Hypothalamus (tissue), 51 donors: ENCODE measurements around the gene BGN.

Experiments used
- DNase-seq, 51 donors: peaks; one replicate each; lab custom pipeline; 2025; lab: John Stamatoyannopoulos, UW

The BGN gene

GRCh38 chrX:153481043-153481442 lies 13.7 kb upstream of the BGN start:
- DNase-seq: no peak

DNA sequence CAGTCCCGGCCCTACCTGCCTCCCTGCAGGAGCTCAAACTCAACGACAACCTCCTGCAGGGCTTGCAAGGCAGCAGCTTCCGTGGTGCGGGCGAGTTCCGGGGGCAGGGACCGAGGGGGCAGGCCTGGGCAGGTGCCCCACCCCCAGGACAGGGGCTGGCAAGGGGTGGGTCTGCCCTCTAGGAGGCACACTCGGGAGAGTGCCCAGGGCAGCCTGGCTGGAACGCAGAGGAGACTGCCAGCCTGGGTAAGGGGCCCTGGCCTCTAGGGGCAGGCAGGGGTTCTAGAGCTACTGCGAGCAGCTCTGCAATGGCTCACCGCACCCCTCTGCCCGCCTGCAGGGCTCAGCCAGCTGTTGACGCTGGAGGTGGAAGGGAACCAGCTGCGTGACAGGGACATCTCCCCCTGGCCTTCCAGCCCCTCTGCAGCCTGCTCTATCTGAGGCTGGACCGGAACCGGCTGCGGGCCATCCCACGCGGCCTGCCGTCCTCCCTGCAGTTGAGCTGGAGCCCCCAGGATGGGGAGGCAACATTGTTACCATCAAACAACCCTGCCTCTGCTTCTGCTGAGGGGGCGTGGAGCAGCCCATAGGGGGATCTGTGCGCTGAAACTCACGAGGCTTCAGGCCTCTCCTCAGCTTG lies 12.3 kb upstream of the BGN start:
- DNase-seq: no peak

GRCh38 chrX:153485396-153486080 lies 9.2 kb upstream of the BGN start:
- no peak for DNase-seq

- DNase-seq: no peak
These were observed 8.6 kb upstream of the BGN start for GRCh38 chrX:153486171-153486570.

DNA sequence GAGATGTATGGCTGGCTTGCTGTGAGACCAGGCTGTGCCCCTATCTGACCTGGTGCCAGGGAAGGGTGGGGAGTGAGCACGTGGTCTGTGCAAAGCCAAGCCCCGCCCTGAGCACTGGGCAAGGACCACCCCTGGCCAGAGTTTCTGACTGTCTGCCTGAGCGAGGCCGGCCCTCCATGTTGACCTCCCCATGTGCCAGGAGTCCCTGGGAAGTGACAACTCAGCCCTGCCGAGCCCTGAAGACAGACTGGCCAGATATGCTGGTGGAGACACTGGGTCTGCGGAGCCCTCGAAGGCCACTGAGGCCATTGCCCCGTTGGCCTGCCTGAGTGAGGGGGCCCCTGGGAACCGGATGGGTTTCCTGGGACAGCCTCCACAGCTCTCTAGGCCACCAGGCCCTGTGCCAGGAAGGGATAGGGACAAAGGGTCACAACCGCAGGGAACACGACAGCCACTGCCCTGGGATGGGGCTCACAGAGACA lies 7.1 kb upstream of the BGN start:
- DNase-seq: no peak

- no peak for DNase-seq
These were observed 6.4 kb upstream of the BGN start for GRCh38 chrX:153488231-153488914.

DNA sequence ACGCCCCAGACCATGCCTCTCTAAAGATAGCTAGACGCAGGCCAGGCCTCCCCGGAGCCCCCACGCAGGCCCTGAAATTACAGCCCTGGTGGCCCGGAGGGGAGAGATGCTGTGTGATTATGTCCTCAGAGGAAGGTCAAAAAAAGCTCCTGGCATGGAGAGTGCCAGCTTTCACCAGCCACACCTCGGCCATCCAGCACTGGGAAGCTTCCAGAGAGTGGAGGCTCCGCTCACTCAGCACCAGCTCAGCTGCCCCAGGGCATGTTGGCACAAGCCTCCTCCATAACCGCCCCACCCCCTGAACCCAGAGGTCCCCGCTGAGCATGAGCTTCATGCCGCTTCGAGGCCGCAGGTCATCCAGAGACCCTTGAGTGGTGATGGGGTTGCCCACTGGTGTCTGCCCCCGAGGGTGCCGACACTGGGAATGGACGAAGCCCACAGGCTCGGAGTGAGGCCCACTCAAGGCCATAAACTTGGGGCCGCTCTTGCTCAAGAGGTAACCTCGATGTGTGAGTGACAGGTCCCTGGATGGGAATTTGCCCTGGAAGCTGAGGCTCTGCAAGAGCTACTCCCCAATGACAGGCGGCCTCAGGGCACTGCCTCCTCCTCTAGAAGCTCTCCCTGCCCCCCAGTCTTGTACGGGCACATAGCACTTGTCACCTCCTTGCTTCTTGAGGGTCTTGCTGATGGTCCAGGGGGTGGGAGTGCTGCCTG lies 4.4 kb upstream of the BGN start:
- DNase-seq: no peak

DNA sequence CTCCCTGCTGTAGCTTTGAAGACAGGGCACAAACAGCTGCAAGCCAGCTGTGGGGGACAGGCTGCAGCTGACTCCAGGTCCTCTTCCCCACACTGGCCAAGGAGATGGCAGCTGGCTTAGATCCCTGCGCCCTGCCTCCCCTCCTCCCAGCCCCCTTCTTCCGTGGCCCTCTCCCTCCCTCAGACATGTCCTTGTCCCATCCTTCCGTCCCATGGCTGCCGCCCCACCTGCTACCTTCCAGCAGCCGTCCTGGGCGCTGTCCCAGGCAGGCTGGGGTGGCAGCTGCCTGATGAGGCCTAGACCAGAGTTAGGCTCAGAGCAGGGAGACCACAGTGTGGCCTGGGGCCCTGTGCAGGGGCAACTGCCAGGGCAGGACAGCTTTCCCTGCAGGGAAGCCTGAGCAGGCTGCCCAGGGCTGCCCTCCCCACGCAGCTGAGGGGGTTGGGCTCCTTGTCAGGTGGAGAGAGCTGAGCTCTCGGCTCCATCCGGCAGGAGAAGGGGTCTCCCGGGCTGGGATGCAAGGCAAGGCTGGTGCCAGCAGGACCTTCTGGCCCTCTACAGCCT lies 3.3 kb upstream of the BGN start:
- no peak for DNase-seq

DNA sequence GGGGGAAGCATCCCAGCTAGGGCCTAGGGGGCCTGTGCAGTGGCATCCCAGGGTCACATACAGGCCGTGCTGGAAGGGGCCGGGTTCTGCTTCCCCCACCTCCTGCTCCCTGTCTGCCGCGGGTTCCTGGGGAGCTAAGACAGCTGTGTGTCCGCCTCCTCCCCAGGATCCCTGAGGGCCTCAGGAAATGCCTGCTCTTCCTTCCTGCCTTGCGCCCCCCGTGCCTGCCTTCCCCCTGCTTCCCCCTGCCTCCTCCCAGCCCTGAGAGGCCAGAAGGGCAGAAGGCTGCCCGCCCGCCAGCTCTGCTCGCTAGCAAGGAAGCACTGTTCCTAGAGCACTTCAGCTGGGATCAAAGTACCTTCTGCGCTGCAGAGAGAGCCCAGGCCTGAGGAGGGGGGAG lies 2.9 kb upstream of the BGN start:
- DNase-seq: no peak

DNA sequence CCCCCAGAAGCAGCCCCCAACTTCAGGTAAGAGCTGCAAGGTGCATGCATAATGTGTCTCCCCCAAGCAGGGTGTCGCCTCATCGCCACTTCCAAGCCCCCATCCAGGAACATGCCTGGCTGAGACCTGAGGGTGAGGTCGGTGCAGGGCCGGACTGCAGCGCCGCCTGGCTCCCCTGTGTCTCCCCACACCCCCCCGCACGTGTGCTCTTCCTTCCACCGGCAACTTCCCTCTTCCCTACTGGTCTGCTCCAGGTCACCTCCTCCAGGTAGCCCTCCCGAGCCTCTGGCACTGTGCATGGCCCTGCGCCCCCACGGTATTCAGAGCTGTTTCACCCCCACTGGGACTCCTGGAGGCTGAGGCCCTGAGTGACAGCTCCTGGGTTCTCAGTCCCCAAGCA lies 2.2 kb upstream of the BGN start:
- no peak for DNase-seq

DNA sequence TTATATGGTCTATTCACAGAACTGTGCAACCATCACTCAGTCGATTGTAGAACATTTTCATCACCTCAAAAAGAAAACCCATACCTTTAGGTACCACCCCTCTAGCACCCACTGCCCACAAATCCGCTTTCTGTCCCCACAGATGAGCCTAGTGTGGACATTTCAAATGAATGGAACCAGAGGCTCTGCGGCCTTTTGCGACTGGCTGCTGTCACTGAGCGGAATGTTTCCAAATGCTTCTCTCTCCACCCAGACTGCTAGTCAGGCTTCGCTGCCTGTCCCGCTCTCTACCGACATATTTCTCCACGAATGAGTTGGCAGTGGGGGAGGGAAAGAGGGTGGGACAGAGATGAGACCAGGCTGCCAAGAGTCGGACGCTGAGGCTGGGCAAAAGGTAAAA lies 1.7 kb upstream of the BGN start:
- no peak for DNase-seq

- no peak for DNase-seq
These were observed 719 bp upstream of the BGN start for GRCh38 chrX:153494061-153494460.

- peak in 12 of 51 donors; percentile 3 to 55 (median 20) for DNase-seq
These were observed 577 bp downstream of the BGN start for GRCh38 chrX:153495362-153495751.

DNA sequence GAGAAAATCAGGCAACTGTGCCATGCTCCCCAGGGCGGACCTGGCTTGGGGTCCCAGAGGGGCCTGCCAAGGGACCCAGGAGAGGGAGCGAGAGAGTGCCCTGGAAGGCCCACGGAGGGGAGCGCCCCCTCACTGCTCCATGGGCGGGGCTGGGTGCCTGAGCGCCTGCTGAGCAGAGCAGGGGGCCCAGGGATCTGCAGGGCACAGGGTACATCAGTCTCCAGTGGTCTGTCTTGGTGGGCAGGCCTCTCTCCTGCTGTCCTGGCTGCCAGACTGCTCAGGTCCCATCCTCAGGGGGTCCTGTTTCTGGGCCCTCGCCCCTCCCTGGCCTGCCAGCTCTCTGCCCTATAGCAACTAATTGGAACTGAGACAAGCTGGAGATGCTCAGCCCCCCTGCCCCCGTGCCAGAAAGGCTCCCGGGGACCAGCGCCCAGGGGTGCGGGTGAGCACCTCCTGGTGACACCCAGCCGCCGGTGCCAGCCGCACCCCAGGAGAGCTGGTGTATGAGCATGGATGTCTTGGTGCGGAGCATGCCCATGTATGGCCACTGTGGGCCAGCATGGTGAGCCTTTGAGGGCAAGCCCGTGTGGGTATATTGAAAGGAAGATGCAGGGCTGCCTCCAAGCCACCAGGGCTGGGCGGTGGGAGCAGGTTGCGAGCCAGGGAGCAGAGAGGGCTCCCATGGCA lies 1.3 kb downstream of the BGN start:
- no peak for DNase-seq

DNA sequence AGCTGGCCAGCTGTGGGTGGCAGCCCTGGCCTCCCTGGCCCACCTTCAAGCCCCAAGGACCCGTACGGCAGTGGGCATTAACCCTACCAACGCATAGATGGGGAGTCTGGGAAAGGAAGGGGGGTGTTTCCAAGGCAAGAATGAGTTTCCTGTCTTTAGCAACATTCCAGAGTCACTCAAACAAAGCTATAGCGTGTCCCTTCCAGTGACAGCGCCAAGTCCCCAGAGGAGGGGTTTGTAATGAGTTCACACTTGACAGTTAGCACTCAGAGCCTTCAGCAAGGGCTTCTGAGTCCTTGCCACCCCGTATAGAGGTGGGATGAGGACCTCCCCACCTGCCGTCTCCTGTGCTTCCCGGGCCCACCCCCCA lies 1.8 kb downstream of the BGN start:
- DNase-seq: no peak

GRCh38 chrX:153498453-153498852 lies 3.7 kb downstream of the BGN start:
- no peak for DNase-seq

DNA sequence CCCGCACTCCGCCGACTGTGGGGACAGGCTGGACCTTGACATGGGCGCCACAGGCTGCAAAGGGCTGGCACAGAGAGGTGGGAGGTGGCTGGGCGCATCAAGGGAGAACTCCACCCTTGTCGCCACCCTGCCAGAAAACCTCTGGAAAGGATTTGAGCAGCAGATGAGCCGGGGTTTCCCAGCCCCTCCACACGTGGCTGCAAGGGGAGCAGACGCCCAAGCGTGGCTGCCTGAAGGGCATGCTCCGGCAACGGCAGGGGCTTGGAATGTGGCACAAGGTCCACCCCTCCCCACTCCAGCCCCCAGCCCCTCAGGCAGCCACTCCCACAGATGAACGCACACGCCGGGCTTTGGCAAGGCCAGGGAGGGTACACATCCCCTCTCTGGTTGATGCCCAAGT lies 4.6 kb downstream of the BGN start:
- DNase-seq: no peak

GRCh38 chrX:153499876-153500275 lies 5.1 kb downstream of the BGN start:
- peak in 40 of 51 donors; percentile 4 to 81 (median 53) for DNase-seq

GRCh38 chrX:153500676-153501280 lies 6.0 kb downstream of the BGN start:
- no peak for DNase-seq

DNA sequence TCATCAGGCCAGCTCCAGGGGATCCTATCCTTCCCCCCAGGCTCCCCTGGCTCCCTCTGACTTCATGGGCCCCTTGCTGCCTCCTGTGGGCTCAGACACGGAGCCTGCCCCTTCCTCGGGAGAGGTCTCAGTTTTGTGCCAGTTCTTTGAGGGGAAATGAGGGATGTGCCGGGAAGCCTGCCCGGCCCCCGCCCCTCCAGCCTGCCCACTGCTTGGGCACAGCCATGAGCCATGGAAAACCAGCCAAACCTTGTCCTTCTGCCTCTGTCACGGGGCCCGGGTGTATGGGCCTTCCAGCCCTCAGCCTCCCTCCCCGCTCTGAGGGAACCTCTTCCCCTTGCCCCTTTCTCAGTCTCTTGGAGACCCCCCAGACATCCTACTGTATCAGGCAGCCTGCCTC lies 6.8 kb downstream of the BGN start:
- peak in 16 of 51 donors; percentile 3 to 47 (median 13) for DNase-seq
